Brain microvascular endothelial cell (primary cell): ENCODE data around the gene FRMD4B.
"Not testable (repeated sequence)": the region's sequence is repeated elsewhere in the genome, so short reads cannot be mapped to it uniquely, and the experiment has no call there.

Source experiments
- DNase-seq: peaks from one replicate; pipeline ENCODE4 v3.0.0-alpha.2; 2020
- H3K27ac ChIP-seq: fragments of 250-450 bp; sonication (Bioruptor Pico); 2 replicates; pipeline ENCODE4 v1.5.1; 2020; ENCODE audit warnings: mild to moderate bottlenecking, moderate library complexity
- H3K27me3 ChIP-seq: fragments of 250-450 bp; sonication (Bioruptor Pico); replicated peaks from 2 replicates; pipeline ENCODE4 v1.5.1; 2020; ENCODE audit warnings: mild to moderate bottlenecking
- H3K36me3 ChIP-seq: fragments of 250-450 bp; sonication (Bioruptor Pico); replicated peaks from 2 replicates; pipeline ENCODE4 v1.5.1; 2020; ENCODE audit warnings: mild to moderate bottlenecking
- H3K4me3 ChIP-seq: 2 replicates; pipeline ENCODE4 v1.5.1; 2011; ENCODE audit warnings: low read depth, mild to moderate bottlenecking, control low read depth, low read length, moderate library complexity
- CTCF ChIP-seq: IDR thresholded peaks from 2 replicates; pipeline ENCODE4 v1.5.1; 2011; ENCODE audit warnings: low read depth, mild to moderate bottlenecking, moderate library complexity, low read length, control low read depth, inconsistent platforms; ENCODE audit errors: missing control alignments
- in situ Hi-C: cut with HindIII; loops from 2 replicates; pipeline ENCODE4 v1.10.0; 2017; ENCODE audit warnings: low sequenced_read_pairs, low pct_ligation_motif_present

The FRMD4B gene

GRCh38 chr3:69240651-69241568 is 145.0 kb downstream of the FRMD4B start:
- Histone ChIP-seq H3K4me3 (no peak overlapping the region), H3K27ac (no peak overlapping the region), H3K36me3 (no peaks in the 10 kb centered on the region), H3K27me3 (peaks cover 7% of the 10 kb centered on the region)
- no peak for TF ChIP-seq CTCF
- in situ Hi-C loops: no loop called here
- peak; percentile 14 for DNase-seq

- no peak overlapping the region for H3K4me3 ChIP-seq
- in situ Hi-C loops: no loop called here
- DNase-seq: no peak
- no peaks in the 10 kb centered on the region for H3K36me3 ChIP-seq
- no peak overlapping the region for H3K27ac ChIP-seq
- TF ChIP-seq CTCF: no peak
- peaks cover 3% of the 10 kb centered on the region for H3K27me3 ChIP-seq
Measured at GRCh38 chr3:69239063-69239462, 146.8 kb downstream of the FRMD4B start.

DNA sequence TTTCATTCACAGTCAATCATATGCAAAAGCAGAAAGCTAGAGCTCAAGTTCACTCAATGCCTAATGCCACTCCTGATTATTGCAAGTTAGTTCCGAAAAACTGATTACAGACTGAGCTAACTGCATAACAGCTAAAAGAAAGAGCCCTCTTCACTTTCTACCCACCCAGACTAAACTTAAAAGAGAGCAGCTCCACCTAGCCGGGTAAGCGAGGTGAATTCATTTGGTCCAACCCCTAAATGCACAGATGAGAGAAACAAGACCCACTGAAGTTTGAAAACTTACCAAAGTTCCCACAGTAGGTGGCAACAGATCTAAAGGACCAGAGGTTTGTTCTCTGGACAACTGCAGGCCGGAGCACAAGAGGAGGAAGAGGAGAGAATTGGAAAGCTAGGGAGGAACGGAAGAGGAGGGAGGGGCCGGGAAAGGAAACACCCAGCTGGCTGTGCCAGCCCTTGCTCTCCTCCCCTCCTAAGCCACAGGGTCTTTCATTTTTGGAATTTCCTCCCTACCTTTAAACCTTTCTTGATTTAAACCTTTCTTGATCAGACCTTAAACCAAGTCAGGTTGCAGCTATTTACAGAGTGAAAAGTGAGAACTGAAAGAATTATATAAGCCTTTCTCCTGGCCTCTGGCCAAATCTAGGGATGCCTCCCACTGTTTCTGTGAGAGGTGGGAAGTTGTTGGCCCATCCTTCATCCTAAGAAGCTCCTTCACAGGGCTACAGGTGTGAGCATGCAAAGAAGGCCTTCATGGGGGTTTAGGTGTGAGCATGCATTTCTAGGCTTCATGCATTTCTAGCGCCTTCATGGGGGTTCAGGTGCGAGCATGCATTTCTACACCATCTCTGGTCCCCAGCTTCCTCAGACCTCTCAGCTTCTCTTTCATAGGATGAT is 148.8 kb downstream of the FRMD4B start:
- in situ Hi-C loops: no loop called here
- Histone ChIP-seq H3K27ac (no peak overlapping the region), H3K4me3 (no peak overlapping the region), H3K27me3 (no peaks in the 10 kb centered on the region), H3K36me3 (no peaks in the 10 kb centered on the region)
- no peak for TF ChIP-seq CTCF
- no peak for DNase-seq

GRCh38 chr3:69235882-69236281 is 150.0 kb downstream of the FRMD4B start:
- in situ Hi-C loops: no loop called here
- no peaks in the 10 kb centered on the region for H3K27me3 ChIP-seq
- H3K4me3 ChIP-seq: no peak overlapping the region
- TF ChIP-seq CTCF: no peak
- H3K36me3 ChIP-seq: no peaks in the 10 kb centered on the region
- DNase-seq: no peak
- no peak overlapping the region for H3K27ac ChIP-seq

DNA sequence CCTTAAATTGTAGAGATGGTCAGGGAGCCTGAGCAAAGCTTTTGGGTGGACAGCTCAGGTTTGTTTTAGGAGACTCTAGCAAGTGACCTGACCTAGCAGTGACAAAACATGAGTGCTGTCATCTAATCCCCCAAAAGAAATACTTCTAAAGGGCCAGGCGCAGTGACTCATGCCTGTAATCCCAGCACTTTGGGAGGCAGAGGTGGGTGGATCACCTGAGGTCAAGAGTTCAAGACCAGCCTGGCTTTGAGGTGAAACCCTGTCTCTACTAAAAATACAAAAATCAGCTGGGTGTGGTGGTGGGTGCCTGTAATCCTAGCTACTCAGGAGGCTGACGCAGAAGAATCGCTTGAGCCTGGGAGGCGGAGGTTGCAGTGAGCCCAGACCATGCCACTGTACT is 150.7 kb downstream of the FRMD4B start:
- DNase-seq, H3K27ac ChIP-seq, H3K27me3 ChIP-seq, in situ Hi-C loops, H3K4me3 ChIP-seq, H3K36me3 ChIP-seq: not testable (repeated sequence)

GRCh38 chr3:69232482-69232881 is 153.4 kb downstream of the FRMD4B start:
- DNase-seq: no peak
- no peaks in the 10 kb centered on the region for H3K36me3 ChIP-seq
- no peaks in the 10 kb centered on the region for H3K27me3 ChIP-seq
- no peak overlapping the region for H3K4me3 ChIP-seq
- in situ Hi-C loops: no loop called here
- no peak overlapping the region for H3K27ac ChIP-seq
- TF ChIP-seq CTCF: no peak
